ENCODE measurements around the gene LCORL. TPM values are rescaled to one million over a fixed set of nuclear protein-coding genes. Genes with fewer than 3 reads are reported as not detected.

The LCORL gene
- polyA plus RNA-seq, 2 of the 4 experiments (the other 2 are of a cell fraction) = 6.4 to 9.7 TPM

- CTCF ChIA-PET = interaction anchor here (0.6 kb wide), 1 partner anchor 45 kb away, joined by 3 read pairs; no protein-coding TSS in a partner anchor
- TF ChIP-seq BCL3 (IDR thresholded peaks at IDR 0.05) = no peak
- no peak for TF ChIP-seq BHLHE40 (IDR thresholded peaks at IDR 0.05; ENCODE audit: low read depth, low read length)
- no peak for TF ChIP-seq EP300 (IDR thresholded peaks at IDR 0.05)
- no peak for TF ChIP-seq ZFP36 (IDR thresholded peaks at IDR 0.05; ENCODE audit: borderline replicate concordance, partially characterized antibody)
- no peak for TF ChIP-seq EHF (CRISPR knock-in tag; IDR thresholded peaks at IDR 0.05)
- no peak for TF ChIP-seq ZC3H11A (IDR thresholded peaks at IDR 0.05)
- no peak overlapping the region for H3K27ac ChIP-seq
- FAIRE-seq (no peak), ATAC-seq (no peak), DNase-seq (ENCODE audit: low read depth in 1 of 2, low spot score in 1 of 2) (no peak)
- POLR2A ChIA-PET = no interaction called here
- H3K4me1 ChIP-seq = no peaks in the 10 kb centered on the region
- no peak overlapping the region for H3K4me3 ChIP-seq
- no peaks in the 10 kb centered on the region for H3K9me3 ChIP-seq
- H3K4me2 ChIP-seq = no peak overlapping the region
- WGBS (ENCODE audit: missing lambda C conversion rate) = 83% methylated on average over 11 of the region's 11 CpGs
These were observed 109.9 kb downstream of the LCORL start for GRCh38 chr4:17911608-17912007.

- no peak for ATAC-seq
- FAIRE-seq = no peak
- POLR2A ChIA-PET = no interaction called here
- H3K9me3 ChIP-seq = no peaks in the 10 kb centered on the region
- CTCF ChIA-PET = no interaction called here
- 44% methylated on average over 2 of the region's 2 CpGs for WGBS (ENCODE audit: missing lambda C conversion rate)
- no peak overlapping the region for H3K27ac ChIP-seq
- no peak for DNase-seq (ENCODE audit: low read depth in 1 of 2, low spot score in 1 of 2)
- no peaks in the 10 kb centered on the region for H3K4me1 ChIP-seq
- TF ChIP-seq RNF2 (IDR thresholded peaks at IDR 0.05; ENCODE audit: borderline replicate concordance, low read depth) = no peak
- no peak for TF ChIP-seq RARB (CRISPR knock-in tag; IDR thresholded peaks at IDR 0.05)
- no peak for TF ChIP-seq MAX (IDR thresholded peaks at IDR 0.05)
- TF ChIP-seq JUN (IDR thresholded peaks at IDR 0.05) = no peak
- no peak overlapping the region for H3K4me2 ChIP-seq
- H3K4me3 ChIP-seq = no peak overlapping the region
These were observed 123.0 kb downstream of the LCORL start for GRCh38 chr4:17898553-17899055.

- no peaks in the 10 kb centered on the region for H3K9me3 ChIP-seq
- no peak for DNase-seq (ENCODE audit: low read depth in 1 of 2, low spot score in 1 of 2)
- no peaks in the 10 kb centered on the region for H3K4me1 ChIP-seq
- no peak overlapping the region for H3K4me2 ChIP-seq
- 95% methylated on average over 3 of the region's 3 CpGs for WGBS (ENCODE audit: missing lambda C conversion rate)
- no peak overlapping the region for H3K4me3 ChIP-seq
- ChIA-PET POLR2A (no interaction called here), CTCF (no interaction called here)
- no peak for FAIRE-seq
- no peak overlapping the region for H3K27ac ChIP-seq
- no peak for ATAC-seq
- no peak for TF ChIP-seq RNF2 (IDR thresholded peaks at IDR 0.05; ENCODE audit: borderline replicate concordance, low read depth)
- no peak for TF ChIP-seq HEYL (CRISPR knock-in tag; IDR thresholded peaks at IDR 0.05)
- TF ChIP-seq REST (IDR thresholded peaks at IDR 0.05) = no peak
- TF ChIP-seq ESRRA (IDR thresholded peaks at IDR 0.05; ENCODE audit: borderline replicate concordance, low read length) = no peak
These were observed 126.1 kb downstream of the LCORL start for GRCh38 chr4:17895481-17895880.

GRCh38 chr4:17894421-17894820, 127.1 kb downstream of the LCORL start:
- Histone ChIP-seq H3K9me3 (no peaks in the 10 kb centered on the region), H3K4me1 (no peaks in the 10 kb centered on the region), H3K27ac (no peak overlapping the region), H3K4me2 (no peak overlapping the region), H3K4me3 (no peak overlapping the region)
- POLR2A ChIA-PET = no interaction called here
- no peak for FAIRE-seq
- no peak for ATAC-seq
- 67% methylated on average over 3 of the region's 3 CpGs for WGBS (ENCODE audit: missing lambda C conversion rate)
- CTCF ChIA-PET = no interaction called here
- DNase-seq (ENCODE audit: low read depth in 1 of 2, low spot score in 1 of 2) = no peak
- no peak for TF ChIP-seq TFCP2L1 (CRISPR knock-in tag; IDR thresholded peaks at IDR 0.05)
- no peak for TF ChIP-seq ESRRA (IDR thresholded peaks at IDR 0.05; ENCODE audit: borderline replicate concordance, low read length)
- no peak for TF ChIP-seq ELK1 (IDR thresholded peaks at IDR 0.05; ENCODE audit: low read depth, low read length)
- TF ChIP-seq EP300 (IDR thresholded peaks at IDR 0.05) = no peak
- no peak for TF ChIP-seq SREBF2 (IDR thresholded peaks at IDR 0.05)
- no peak for TF ChIP-seq EHF (CRISPR knock-in tag; IDR thresholded peaks at IDR 0.05)
- TF ChIP-seq SMC3 (IDR thresholded peaks at IDR 0.05) = no peak
- TF ChIP-seq JUN (IDR thresholded peaks at IDR 0.05) = no peak
- no peak for TF ChIP-seq E2F6 (IDR thresholded peaks at IDR 0.05; ENCODE audit: borderline replicate concordance, low read depth)
- no peak for TF ChIP-seq RARB (CRISPR knock-in tag; IDR thresholded peaks at IDR 0.05)
- TF ChIP-seq KDM1A (IDR thresholded peaks at IDR 0.05; ENCODE audit: low read depth) = no peak
- TF ChIP-seq HOXB13 (CRISPR knock-in tag; IDR thresholded peaks at IDR 0.05; ENCODE audit: low read depth) = no peak
- no peak for TF ChIP-seq TP53 (CRISPR knock-in tag; IDR thresholded peaks at IDR 0.05)
- no peak for TF ChIP-seq PBX3 (IDR thresholded peaks at IDR 0.05)
- no peak for TF ChIP-seq HDAC2 (IDR thresholded peaks at IDR 0.05)
- TF ChIP-seq MAFK (IDR thresholded peaks at IDR 0.05; ENCODE audit: partially characterized antibody) = no peak

All from A549 (cell line).